HEK293T (cell line): Measurements from ENCODE around the gene TUSC2.

ENCODE experiments used
- BHLHE40 ChIP-seq: fragments of 450-650 bp; IDR thresholded peaks from 2 replicates; pipeline ENCODE4 v1.6.1; 2016; ENCODE audit warnings: mild to moderate bottlenecking, moderate library complexity, borderline replicate concordance
- ELF4 ChIP-seq: fragments of 450-650 bp; IDR thresholded peaks from 2 replicates; pipeline ENCODE4 v1.6.1; 2017; ENCODE audit warnings: antibody characterized with exemption
- FOXA1 ChIP-seq: fragments of 450-650 bp; IDR thresholded peaks from 2 replicates; pipeline ENCODE4 v1.6.1; 2016; ENCODE audit warnings: mild to moderate bottlenecking
- FOXK2 ChIP-seq: fragments of 450-650 bp; IDR thresholded peaks from 2 replicates; pipeline ENCODE4 v1.6.1; 2016; ENCODE audit warnings: mild to moderate bottlenecking
- FOXM1 ChIP-seq: fragments of 450-650 bp; IDR thresholded peaks from 2 replicates; pipeline ENCODE4 v1.6.1; 2017; ENCODE audit warnings: mild to moderate bottlenecking, borderline replicate concordance
- HDGF ChIP-seq: fragments of 450-650 bp; IDR thresholded peaks from 2 replicates; pipeline ENCODE4 v1.6.1; 2017; ENCODE audit warnings: antibody characterized with exemption, borderline replicate concordance
- L3MBTL2 ChIP-seq: fragments of 450-650 bp; conservative IDR thresholded peaks from 2 replicates; pipeline ENCODE4 v1.6.1; 2016; ENCODE audit warnings: mild to moderate bottlenecking
- NFRKB ChIP-seq: fragments of 450-650 bp; IDR thresholded peaks from 2 replicates; pipeline ENCODE4 v1.6.1; 2016; ENCODE audit warnings: mild to moderate bottlenecking, moderate library complexity
- PKNOX1 ChIP-seq: fragments of 450-650 bp; IDR thresholded peaks from 2 replicates; pipeline ENCODE4 v1.6.1; 2016
- SP1 ChIP-seq: fragments of 450-650 bp; IDR thresholded peaks from 2 replicates; pipeline ENCODE4 v1.6.1; 2017
- TARDBP ChIP-seq: fragments of 450-650 bp; IDR thresholded peaks from 2 replicates; pipeline ENCODE4 v1.6.1; 2016
- ZNF384 ChIP-seq: fragments of 450-650 bp; IDR thresholded peaks from 2 replicates; pipeline ENCODE4 v1.6.1; 2016

- no peak for TF ChIP-seq FOXK2
- no peak for TF ChIP-seq SP1
- TF ChIP-seq HDGF: peak; percentile 91
- no peak for TF ChIP-seq FOXA1
- no peak for TF ChIP-seq BHLHE40
- no peak for TF ChIP-seq ELF4
- no peak for TF ChIP-seq TARDBP
- TF ChIP-seq FOXM1: no peak
- no peak for TF ChIP-seq NFRKB
- TF ChIP-seq L3MBTL2: peak; percentile 73; the same call in 1 of the 2 replicates
- no peak for TF ChIP-seq ZNF384
- no peak for TF ChIP-seq PKNOX1
Measured at GRCh38 chr3:50298836-50299637, 29.0 kb downstream of the TUSC2 start, which contains the start of the genes HYAL3 and NAA80.
